H9 (cell line): ENCODE results near the gene ZNF304. TPM values are rescaled to one million over a fixed set of nuclear protein-coding genes. Genes with fewer than 3 reads are reported as not detected.

Source experiments
- DNase-seq: peaks from one replicate; pipeline ENCODE4 v3.0.0-alpha.2; 2017
- H2AFZ ChIP-seq: one replicate; pipeline ENCODE4 v1.6.1; 2013; ENCODE audit warnings: mild to moderate bottlenecking, low read length, control low read depth, moderate library complexity
- H2AK5ac ChIP-seq: 2 replicates; pipeline ENCODE4 v1.6.1; 2013; ENCODE audit warnings: low read length, control low read depth, mixed read lengths; ENCODE audit not compliant: insufficient read length
- H2BK120ac ChIP-seq: one replicate; pipeline ENCODE4 v1.6.1; 2013; ENCODE audit warnings: low read depth, mild to moderate bottlenecking, low read length, control low read depth, inconsistent platforms; ENCODE audit not compliant: poor library complexity, severe bottlenecking
- H2BK12ac ChIP-seq: 2 replicates; pipeline ENCODE4 v1.6.1; 2013; ENCODE audit warnings: low read length, control low read depth, mixed read lengths, low read depth; ENCODE audit not compliant: insufficient read length
- H2BK15ac ChIP-seq: 2 replicates; pipeline ENCODE4 v1.6.1; 2013; ENCODE audit warnings: low read depth, low read length, control low read depth
- H2BK20ac ChIP-seq: one replicate; pipeline ENCODE4 v1.6.1; 2013; ENCODE audit warnings: low read depth, mild to moderate bottlenecking, low read length, control low read depth, inconsistent platforms; ENCODE audit not compliant: poor library complexity, severe bottlenecking
- H2BK5ac ChIP-seq: 2 replicates; pipeline ENCODE4 v1.6.1; 2013; ENCODE audit warnings: low read length, control low read depth, mixed read lengths; ENCODE audit not compliant: insufficient read length
- H3K14ac ChIP-seq: 2 replicates; pipeline ENCODE4 v1.6.1; 2013; ENCODE audit warnings: low read length, control low read depth; ENCODE audit not compliant: insufficient read depth
- H3K18ac ChIP-seq: 2 replicates; pipeline ENCODE4 v1.6.1; 2013; ENCODE audit warnings: low read depth, mild to moderate bottlenecking, mixed read lengths, low read length, control low read depth; ENCODE audit not compliant: insufficient read length
- H3K23ac ChIP-seq: 2 replicates; pipeline ENCODE4 v1.6.1; 2013; ENCODE audit warnings: low read length, control low read depth, mixed read lengths, low read depth; ENCODE audit not compliant: insufficient read length
- H3K23me2 ChIP-seq: 2 replicates; pipeline ENCODE4 v1.6.1; 2013; ENCODE audit warnings: low read depth, mild to moderate bottlenecking, mixed read lengths, low read length, control low read depth; ENCODE audit not compliant: insufficient read length, poor library complexity, severe bottlenecking
- H3K27ac ChIP-seq: 2 replicates; pipeline ENCODE4 v1.5.1; 2013; ENCODE audit warnings: low read length, control low read depth, mixed read lengths, low read depth; ENCODE audit not compliant: insufficient read length
- H3K27me3 ChIP-seq: 2 replicates; pipeline ENCODE4 v1.6.1; 2013; ENCODE audit warnings: low read length, control low read depth, inconsistent platforms; ENCODE audit not compliant: insufficient read depth
- H3K4ac ChIP-seq: 2 replicates; pipeline ENCODE4 v1.6.1; 2013; ENCODE audit warnings: low read depth, mild to moderate bottlenecking, control low read depth, inconsistent platforms, low read length, moderate library complexity
- H3K4me1 ChIP-seq: 2 replicates; pipeline ENCODE4 v1.6.1; 2013; ENCODE audit warnings: low read length, control low read depth, inconsistent platforms; ENCODE audit not compliant: insufficient read depth
- H3K4me2 ChIP-seq: 2 replicates; pipeline ENCODE4 v1.6.1; 2013; ENCODE audit warnings: low read length, control low read depth, mixed read lengths; ENCODE audit not compliant: insufficient read length, insufficient read depth
- H3K56ac ChIP-seq: 2 replicates; pipeline ENCODE4 v1.6.1; 2013; ENCODE audit warnings: low read depth, mild to moderate bottlenecking, mixed read lengths, low read length, control low read depth; ENCODE audit not compliant: insufficient read length
- H3K79me1 ChIP-seq: 2 replicates; pipeline ENCODE4 v1.6.1; 2013; ENCODE audit warnings: low read depth, mild to moderate bottlenecking, moderate library complexity, low read length, control low read depth, inconsistent platforms; ENCODE audit not compliant: insufficient read depth, poor library complexity, severe bottlenecking
- H3K79me2 ChIP-seq: 2 replicates; pipeline ENCODE4 v1.6.1; 2013; ENCODE audit warnings: low read length, control low read depth, inconsistent platforms; ENCODE audit not compliant: insufficient read depth
- H3K9ac ChIP-seq: 2 replicates; pipeline ENCODE4 v1.6.1; 2013; ENCODE audit warnings: low read length, control low read depth, mixed read lengths; ENCODE audit not compliant: insufficient read length; ENCODE audit errors: extremely low read depth
- H3K9me3 ChIP-seq: one replicate; pipeline ENCODE4 v1.6.1; 2013; ENCODE audit warnings: low read depth, low read length, inconsistent platforms; ENCODE audit not compliant: control insufficient read depth
- H3T11ph ChIP-seq: one replicate; pipeline ENCODE4 v1.6.1; 2013; ENCODE audit warnings: mild to moderate bottlenecking, low read length, control low read depth, inconsistent platforms
- H4K20me1 ChIP-seq: one replicate; pipeline ENCODE4 v1.6.1; 2013; ENCODE audit not compliant: control insufficient read depth, insufficient read length, insufficient read depth
- H4K5ac ChIP-seq: 2 replicates; pipeline ENCODE4 v1.6.1; 2013; ENCODE audit warnings: low read depth, mild to moderate bottlenecking, mixed read lengths, low read length, control low read depth; ENCODE audit not compliant: insufficient read length
- H4K8ac ChIP-seq: replicated peaks from 2 replicates; pipeline ENCODE4 v1.6.1; 2013; ENCODE audit warnings: low read length, control low read depth, mixed read lengths, low read depth; ENCODE audit not compliant: insufficient read length
- H4K91ac ChIP-seq: 2 replicates; pipeline ENCODE4 v1.6.1; 2013; ENCODE audit warnings: low read depth, mild to moderate bottlenecking, moderate library complexity, mixed read lengths, low read length, control low read depth; ENCODE audit not compliant: insufficient read length
- H3K27ac Mint-ChIP-seq, 3 experiments: 2 replicates in 2 of 3; 3 replicates in 1 of 3; pipeline ENCODE4 v1.8.0; 2020 to 2021; ENCODE audit warnings: mixed read lengths in 3 of 3, mild to moderate bottlenecking in 1 of 3, moderate library complexity in 1 of 3
- H3K27me3 Mint-ChIP-seq: 2 replicates; pipeline ENCODE4 v1.8.0; 2021; ENCODE audit warnings: low read depth, mild to moderate bottlenecking, moderate library complexity, mixed read lengths
- H3K36me3 Mint-ChIP-seq, 3 experiments: 2 replicates in 2 of 3; 3 replicates in 1 of 3; pipeline ENCODE4 v1.8.0; 2020 to 2021; ENCODE audit warnings: low read depth in 3 of 3, mixed read lengths in 3 of 3; ENCODE audit not compliant: insufficient read depth in 1 of 3
- H3K4me1 Mint-ChIP-seq, 2 experiments: 2 replicates each; pipeline ENCODE4 v1.8.0; 2020; ENCODE audit warnings: mixed read lengths in 2 of 2
- H3K4me3 Mint-ChIP-seq, 2 experiments: 2 replicates in 1 of 2; 3 replicates in 1 of 2; pipeline ENCODE4 v1.8.0; 2020 to 2021; ENCODE audit warnings: mild to moderate bottlenecking in 2 of 2, mixed read lengths in 2 of 2, moderate library complexity in 1 of 2
- H3K9me3 Mint-ChIP-seq, 2 experiments: 2 replicates in 1 of 2; 3 replicates in 1 of 2; pipeline ENCODE4 v1.8.0; 2020; ENCODE audit warnings: mild to moderate bottlenecking in 2 of 2, mixed read lengths in 2 of 2, moderate library complexity in 1 of 2
- total RNA-seq: library from RNA; stranded (reverse); gene quantifications from 2 replicates; pipeline ENCODE4 v1.2.1, GENCODE V29; 2021
- TF ChIP-seq, protein P1 (sequence below): fragments of 200-600 bp; sonication (generic); conservative IDR thresholded peaks from 3 replicates; pipeline ENCODE4 v1.8.0; 2021; ENCODE audit warnings: antibody characterized with exemption, mild to moderate bottlenecking

Gene ZNF304
- total RNA-seq, 1 experiment from 2014 or later: 13.5 TPM

DNA sequence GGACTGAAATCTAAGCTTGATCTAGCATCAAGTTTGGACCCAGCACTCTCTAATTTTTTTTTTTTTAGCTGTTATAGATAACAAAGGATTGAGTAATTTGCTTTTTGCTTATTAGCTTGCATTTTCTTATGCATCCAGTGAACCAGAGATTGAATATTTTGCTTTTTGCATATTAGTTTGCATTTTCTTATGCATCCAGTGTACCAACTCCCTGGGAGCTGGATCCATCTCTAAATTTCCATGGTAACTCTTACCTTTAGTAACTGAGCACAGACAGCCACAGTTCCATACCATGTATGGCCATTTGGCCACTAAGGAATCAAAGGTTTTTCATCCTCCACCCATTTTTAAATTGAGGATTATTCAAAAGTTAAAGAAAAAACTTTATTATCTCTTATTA, 29.9 kb downstream of the ZNF304 start:
- Histone ChIP-seq H2BK12ac (no peak overlapping the region), H3K4me2 (no peak overlapping the region), H3K27me3 (no peaks in the 10 kb centered on the region), H4K5ac (no peak overlapping the region), H3K56ac (no peak overlapping the region), H3K4ac (no peak overlapping the region), H3K27ac (no peak overlapping the region), H3K23ac (no peak overlapping the region), H3K23me2 (no peaks in the 10 kb centered on the region), H2BK20ac (no peak overlapping the region), H3K79me2 (no peaks in the 10 kb centered on the region), H3K14ac (no peak overlapping the region), H3K18ac (no peak overlapping the region), H2BK15ac (no peak overlapping the region), H4K91ac (no peak overlapping the region), H4K20me1 (no peaks in the 10 kb centered on the region), H4K8ac (no peak overlapping the region), H2BK5ac (no peak overlapping the region), H3K4me1 (no peaks in the 10 kb centered on the region), H3K9me3 (peaks cover 19% of the 10 kb centered on the region), H2BK120ac (no peak overlapping the region), H2AFZ (no peak overlapping the region), H3K9ac (no peak overlapping the region), H3K79me1 (no peaks in the 10 kb centered on the region), H2AK5ac (no peak overlapping the region), H3T11ph (no peak overlapping the region)
- DNase-seq: no peak
- Mint-ChIP-seq H3K27ac (no peak overlapping the region), H3K4me3 (no peak overlapping the region), H3K36me3 (peaks cover 20 to 30% (median 30%) of the 10 kb centered on the region in 3 experiments), H3K4me1 (no peaks in the 10 kb centered on the region), H3K9me3 (peaks cover 21 to 30% of the 10 kb centered on the region in 2 experiments), H3K27me3 (no peaks in the 10 kb centered on the region; the same call in none of the 2 replicates)
- TF ChIP-seq, protein P1, sequence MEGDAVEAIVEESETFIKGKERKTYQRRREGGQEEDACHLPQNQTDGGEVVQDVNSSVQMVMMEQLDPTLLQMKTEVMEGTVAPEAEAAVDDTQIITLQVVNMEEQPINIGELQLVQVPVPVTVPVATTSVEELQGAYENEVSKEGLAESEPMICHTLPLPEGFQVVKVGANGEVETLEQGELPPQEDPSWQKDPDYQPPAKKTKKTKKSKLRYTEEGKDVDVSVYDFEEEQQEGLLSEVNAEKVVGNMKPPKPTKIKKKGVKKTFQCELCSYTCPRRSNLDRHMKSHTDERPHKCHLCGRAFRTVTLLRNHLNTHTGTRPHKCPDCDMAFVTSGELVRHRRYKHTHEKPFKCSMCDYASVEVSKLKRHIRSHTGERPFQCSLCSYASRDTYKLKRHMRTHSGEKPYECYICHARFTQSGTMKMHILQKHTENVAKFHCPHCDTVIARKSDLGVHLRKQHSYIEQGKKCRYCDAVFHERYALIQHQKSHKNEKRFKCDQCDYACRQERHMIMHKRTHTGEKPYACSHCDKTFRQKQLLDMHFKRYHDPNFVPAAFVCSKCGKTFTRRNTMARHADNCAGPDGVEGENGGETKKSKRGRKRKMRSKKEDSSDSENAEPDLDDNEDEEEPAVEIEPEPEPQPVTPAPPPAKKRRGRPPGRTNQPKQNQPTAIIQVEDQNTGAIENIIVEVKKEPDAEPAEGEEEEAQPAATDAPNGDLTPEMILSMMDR: no peak
